Measurements from ENCODE around the gene CHRNA7. TPM values are rescaled to one million over a fixed set of nuclear protein-coding genes. Genes with fewer than 3 reads are reported as not detected.
"Not testable (repeated sequence)": the region's sequence is repeated elsewhere in the genome, so short reads cannot be mapped to it uniquely, and the experiment has no call there.

CHRNA7 gene
- polyA plus RNA-seq, 2 donors = 0.15 to 0.31 TPM

DNA sequence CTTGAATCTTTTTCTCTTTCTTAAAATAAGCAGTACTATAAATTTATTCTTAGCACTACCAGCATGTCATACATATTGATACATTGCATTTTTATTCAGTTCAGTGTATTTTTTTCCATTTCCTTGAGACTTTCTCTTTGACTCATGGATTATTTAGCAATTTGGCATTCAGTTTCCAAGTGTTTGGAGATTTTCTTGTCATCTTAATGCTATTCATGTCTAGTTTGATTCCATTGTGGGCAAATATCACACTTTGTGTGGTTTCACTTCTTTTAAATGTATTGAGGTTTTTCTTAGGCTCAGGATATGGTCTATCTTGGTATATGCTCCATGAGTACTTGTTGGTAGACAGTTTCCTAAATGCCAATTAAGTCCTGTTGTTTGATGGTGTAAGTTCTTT is 99.5 kb downstream of the CHRNA7 start:
- Histone ChIP-seq H3K36me3 (ENCODE audit: control insufficient read depth in 2 of 2, insufficient read depth in 2 of 2, low read length in 1 of 2) (no peaks in the 10 kb centered on the region), H3K27me3 (ENCODE audit: control insufficient read depth in 1 of 2, insufficient read depth in 2 of 2, low read length in 2 of 2) (no peaks in the 10 kb centered on the region), H3K4me1 (ENCODE audit: control insufficient read depth in 2 of 2, insufficient read depth in 2 of 2, low read length in 1 of 2) (peaks cover 0 to 3% of the 10 kb centered on the region in 2 donors), H3K27ac (ENCODE audit: low read depth in 2 of 2, low read length in 1 of 2) (no peak overlapping the region), H3K4me3 (ENCODE audit: low read depth in 1 of 2, low read length in 2 of 2) (no peak overlapping the region), H3K9me3 (ENCODE audit: control insufficient read depth in 2 of 2, insufficient read depth in 1 of 2, low read depth in 1 of 2, low read length in 1 of 2) (peaks cover 0 to 2% of the 10 kb centered on the region in 2 donors)

GRCh38 chr15:32130823-32131222 is 100.5 kb downstream of the CHRNA7 start:
- Histone ChIP-seq H3K36me3 (ENCODE audit: control insufficient read depth in 2 of 2, insufficient read depth in 2 of 2, low read length in 1 of 2) (no peaks in the 10 kb centered on the region), H3K4me1 (ENCODE audit: control insufficient read depth in 2 of 2, insufficient read depth in 2 of 2, low read length in 1 of 2) (peaks cover 0 to 3% of the 10 kb centered on the region in 2 donors), H3K27me3 (ENCODE audit: control insufficient read depth in 1 of 2, insufficient read depth in 2 of 2, low read length in 2 of 2) (no peaks in the 10 kb centered on the region), H3K4me3 (ENCODE audit: low read depth in 1 of 2, low read length in 2 of 2) (no peak overlapping the region), H3K27ac (ENCODE audit: low read depth in 2 of 2, low read length in 1 of 2) (no peak overlapping the region), H3K9me3 (ENCODE audit: control insufficient read depth in 2 of 2, insufficient read depth in 1 of 2, low read depth in 1 of 2, low read length in 1 of 2) (no peaks in the 10 kb centered on the region)
- 95 to 96% methylated on average over 3 of the region's 3 CpGs for WGBS, 2 donors

- H3K9me3 ChIP-seq (ENCODE audit: control insufficient read depth in 2 of 2, insufficient read depth in 1 of 2, low read depth in 1 of 2, low read length in 1 of 2) = no peaks in the 10 kb centered on the region
- H3K27ac ChIP-seq (ENCODE audit: low read depth in 2 of 2, low read length in 1 of 2) = no peak overlapping the region
- no peaks in the 10 kb centered on the region for H3K27me3 ChIP-seq (ENCODE audit: control insufficient read depth in 1 of 2, insufficient read depth in 2 of 2, low read length in 2 of 2)
- peaks cover 0 to 3% of the 10 kb centered on the region in 2 donors for H3K4me1 ChIP-seq (ENCODE audit: control insufficient read depth in 2 of 2, insufficient read depth in 2 of 2, low read length in 1 of 2)
- no peak overlapping the region for H3K4me3 ChIP-seq (ENCODE audit: low read depth in 1 of 2, low read length in 2 of 2)
- H3K36me3 ChIP-seq (ENCODE audit: control insufficient read depth in 2 of 2, insufficient read depth in 2 of 2, low read length in 1 of 2) = no peaks in the 10 kb centered on the region
- 83 to 89% methylated on average over 4 of the region's 4 CpGs for WGBS, 2 donors
Observed at GRCh38 chr15:32131803-32132202, 101.5 kb downstream of the CHRNA7 start.

- H3K36me3 ChIP-seq (ENCODE audit: control insufficient read depth in 2 of 2, insufficient read depth in 2 of 2, low read length in 1 of 2) = no peaks in the 10 kb centered on the region
- no peaks in the 10 kb centered on the region for H3K27me3 ChIP-seq (ENCODE audit: control insufficient read depth in 1 of 2, insufficient read depth in 2 of 2, low read length in 2 of 2)
- no peak overlapping the region for H3K27ac ChIP-seq (ENCODE audit: low read depth in 2 of 2, low read length in 1 of 2)
- H3K4me1 ChIP-seq (ENCODE audit: control insufficient read depth in 2 of 2, insufficient read depth in 2 of 2, low read length in 1 of 2) = peaks cover 0 to 3% of the 10 kb centered on the region in 2 donors
- no peaks in the 10 kb centered on the region for H3K9me3 ChIP-seq (ENCODE audit: control insufficient read depth in 2 of 2, insufficient read depth in 1 of 2, low read depth in 1 of 2, low read length in 1 of 2)
- WGBS, 2 donors = 32 to 63% methylated on average over 2 of the region's 2 CpGs
- no peak overlapping the region for H3K4me3 ChIP-seq (ENCODE audit: low read depth in 1 of 2, low read length in 2 of 2)
Observed at GRCh38 chr15:32132859-32133258, 102.5 kb downstream of the CHRNA7 start.

GRCh38 chr15:32134842-32135241 is 104.5 kb downstream of the CHRNA7 start:
- peaks cover 0 to 3% of the 10 kb centered on the region in 2 donors for H3K4me1 ChIP-seq (ENCODE audit: control insufficient read depth in 2 of 2, insufficient read depth in 2 of 2, low read length in 1 of 2)
- no peaks in the 10 kb centered on the region for H3K27me3 ChIP-seq (ENCODE audit: control insufficient read depth in 1 of 2, insufficient read depth in 2 of 2, low read length in 2 of 2)
- WGBS, 2 donors = 66 to 77% methylated on average over 5 of the region's 5 CpGs
- H3K9me3 ChIP-seq (ENCODE audit: control insufficient read depth in 2 of 2, insufficient read depth in 1 of 2, low read depth in 1 of 2, low read length in 1 of 2) = no peaks in the 10 kb centered on the region
- H3K27ac ChIP-seq (ENCODE audit: low read depth in 2 of 2, low read length in 1 of 2) = no peak overlapping the region
- no peak overlapping the region for H3K4me3 ChIP-seq (ENCODE audit: low read depth in 1 of 2, low read length in 2 of 2)
- no peaks in the 10 kb centered on the region for H3K36me3 ChIP-seq (ENCODE audit: control insufficient read depth in 2 of 2, insufficient read depth in 2 of 2, low read length in 1 of 2)

GRCh38 chr15:32135335-32135734 is 105.0 kb downstream of the CHRNA7 start:
- Histone ChIP-seq H3K4me3 (ENCODE audit: low read depth in 1 of 2, low read length in 2 of 2) (no peak overlapping the region), H3K4me1 (ENCODE audit: control insufficient read depth in 2 of 2, insufficient read depth in 2 of 2, low read length in 1 of 2) (peaks cover 0 to 3% of the 10 kb centered on the region in 2 donors), H3K9me3 (ENCODE audit: control insufficient read depth in 2 of 2, insufficient read depth in 1 of 2, low read depth in 1 of 2, low read length in 1 of 2) (no peaks in the 10 kb centered on the region), H3K36me3 (ENCODE audit: control insufficient read depth in 2 of 2, insufficient read depth in 2 of 2, low read length in 1 of 2) (no peaks in the 10 kb centered on the region), H3K27ac (ENCODE audit: low read depth in 2 of 2, low read length in 1 of 2) (no peak overlapping the region), H3K27me3 (ENCODE audit: control insufficient read depth in 1 of 2, insufficient read depth in 2 of 2, low read length in 2 of 2) (no peaks in the 10 kb centered on the region)
- WGBS, 2 donors = 52 to 59% methylated on average over 8 of the region's 8 CpGs

- WGBS, 2 donors = 85 to 87% methylated on average over 10 of the region's 10 CpGs
- H3K4me3 ChIP-seq (ENCODE audit: low read depth in 1 of 2, low read length in 2 of 2); H3K27ac ChIP-seq (ENCODE audit: low read depth in 2 of 2, low read length in 1 of 2); H3K4me1 ChIP-seq (ENCODE audit: control insufficient read depth in 2 of 2, insufficient read depth in 2 of 2, low read length in 1 of 2); H3K9me3 ChIP-seq (ENCODE audit: control insufficient read depth in 2 of 2, insufficient read depth in 1 of 2, low read depth in 1 of 2, low read length in 1 of 2); H3K27me3 ChIP-seq (ENCODE audit: control insufficient read depth in 1 of 2, insufficient read depth in 2 of 2, low read length in 2 of 2); H3K36me3 ChIP-seq (ENCODE audit: control insufficient read depth in 2 of 2, insufficient read depth in 2 of 2, low read length in 1 of 2): not testable (repeated sequence)
Observed at GRCh38 chr15:32145512-32145911, 115.2 kb downstream of the CHRNA7 start.

DNA sequence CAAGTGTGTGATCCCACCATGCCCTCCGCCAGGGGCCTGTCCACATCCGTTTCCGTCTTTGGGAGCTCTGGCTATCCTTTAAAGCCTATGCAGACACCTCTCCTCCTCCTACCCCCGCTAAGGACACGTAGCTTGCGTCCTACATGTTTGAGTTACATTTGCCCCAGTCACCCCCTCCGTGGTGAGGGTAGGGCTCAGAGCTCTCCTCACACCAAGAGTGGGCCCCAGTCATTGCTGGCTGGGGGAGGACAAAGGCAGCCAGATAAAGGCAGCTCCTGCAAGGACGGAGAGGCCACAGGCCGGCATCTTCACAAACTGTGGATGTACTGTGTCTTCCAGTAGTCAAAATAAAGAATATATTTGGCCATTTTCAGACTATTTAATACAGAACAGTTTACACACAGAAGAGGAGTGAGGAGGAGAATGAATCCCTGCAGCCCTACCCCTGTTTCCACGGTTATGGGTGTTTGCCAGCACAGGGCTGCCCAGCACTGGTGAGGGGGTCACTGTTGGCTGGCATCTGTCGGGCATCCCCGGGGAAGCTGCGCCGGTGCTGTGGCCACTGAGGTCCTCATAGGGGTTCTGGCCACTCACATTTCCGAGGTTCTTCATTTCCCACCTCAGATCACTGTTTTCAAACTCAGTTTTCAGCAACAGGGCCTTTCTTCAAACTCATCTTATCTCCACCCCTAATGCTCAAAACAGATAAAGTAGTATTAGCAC is 118.7 kb downstream of the CHRNA7 start:
- Histone ChIP-seq H3K27ac (ENCODE audit: low read depth in 2 of 2, low read length in 1 of 2) (no peak overlapping the region), H3K4me1 (ENCODE audit: control insufficient read depth in 2 of 2, insufficient read depth in 2 of 2, low read length in 1 of 2) (no peaks in the 10 kb centered on the region), H3K36me3 (ENCODE audit: control insufficient read depth in 2 of 2, insufficient read depth in 2 of 2, low read length in 1 of 2) (no peaks in the 10 kb centered on the region), H3K27me3 (ENCODE audit: control insufficient read depth in 1 of 2, insufficient read depth in 2 of 2, low read length in 2 of 2) (no peaks in the 10 kb centered on the region), H3K4me3 (ENCODE audit: low read depth in 1 of 2, low read length in 2 of 2) (no peak overlapping the region), H3K9me3 (ENCODE audit: control insufficient read depth in 2 of 2, insufficient read depth in 1 of 2, low read depth in 1 of 2, low read length in 1 of 2) (no peaks in the 10 kb centered on the region)
- 86 to 94% methylated on average over 15 of the region's 15 CpGs for WGBS, 2 donors

DNA sequence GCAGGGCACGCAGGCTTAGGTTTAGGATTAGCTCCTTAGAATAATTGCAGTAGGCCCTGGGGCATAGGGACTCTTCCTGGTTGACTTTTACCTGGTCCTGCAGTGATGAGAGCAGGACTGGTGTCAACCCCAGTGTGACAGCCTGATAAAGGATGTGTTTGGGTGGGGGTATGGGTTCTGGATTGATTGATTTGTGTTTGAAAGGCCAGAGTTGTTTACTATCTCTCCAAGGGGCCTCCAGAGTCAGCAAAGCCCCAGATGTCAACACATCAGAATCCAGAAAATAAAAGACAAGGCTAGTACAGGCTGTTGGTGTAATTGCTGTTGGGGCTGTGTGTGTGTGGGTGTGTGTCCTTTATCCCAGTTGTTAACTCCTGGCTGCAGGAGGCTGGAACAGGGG is 122.3 kb downstream of the CHRNA7 start:
- Histone ChIP-seq H3K9me3 (ENCODE audit: control insufficient read depth in 2 of 2, insufficient read depth in 1 of 2, low read depth in 1 of 2, low read length in 1 of 2) (no peaks in the 10 kb centered on the region), H3K36me3 (ENCODE audit: control insufficient read depth in 2 of 2, insufficient read depth in 2 of 2, low read length in 1 of 2) (no peaks in the 10 kb centered on the region), H3K27ac (ENCODE audit: low read depth in 2 of 2, low read length in 1 of 2) (no peak overlapping the region), H3K27me3 (ENCODE audit: control insufficient read depth in 1 of 2, insufficient read depth in 2 of 2, low read length in 2 of 2) (no peaks in the 10 kb centered on the region), H3K4me3 (ENCODE audit: low read depth in 1 of 2, low read length in 2 of 2) (no peak overlapping the region), H3K4me1 (ENCODE audit: control insufficient read depth in 2 of 2, insufficient read depth in 2 of 2, low read length in 1 of 2) (no peaks in the 10 kb centered on the region)
- 42 to 71% methylated on average over 1 of the region's 1 CpG for WGBS, 2 donors

- not testable (repeated sequence) for H3K4me3 ChIP-seq (ENCODE audit: low read depth in 1 of 2, low read length in 2 of 2); H3K27me3 ChIP-seq (ENCODE audit: control insufficient read depth in 1 of 2, insufficient read depth in 2 of 2, low read length in 2 of 2); H3K4me1 ChIP-seq (ENCODE audit: control insufficient read depth in 2 of 2, insufficient read depth in 2 of 2, low read length in 1 of 2); H3K36me3 ChIP-seq (ENCODE audit: control insufficient read depth in 2 of 2, insufficient read depth in 2 of 2, low read length in 1 of 2); H3K9me3 ChIP-seq (ENCODE audit: control insufficient read depth in 2 of 2, insufficient read depth in 1 of 2, low read depth in 1 of 2, low read length in 1 of 2); H3K27ac ChIP-seq (ENCODE audit: low read depth in 2 of 2, low read length in 1 of 2)
- WGBS, 2 donors = no CpG with 5 or more reads among the region's 18 CpGs
Observed at GRCh38 chr15:32153868-32154623, 123.7 kb downstream of the CHRNA7 start.

All from esophagus (tissue), 2 donors.